A673 (cell line): Measurements from ENCODE around the gene RELL1. TPM values are rescaled to one million over a fixed set of nuclear protein-coding genes. Genes with fewer than 3 reads are reported as not detected.

Experiments
- BruUV-seq: library from RNA; stranded (reverse); fragments of 400-500 nt; replicated peaks from 2 replicates; lab custom pipeline; 2021; lab: Mats Ljungman, UMichigan
- CTCF ChIA-PET: fragments of 300-600 bp; sonication (Branson Sonifier 250); formaldehyde crosslinking; loops from one replicate; lab custom pipeline; 2022; ENCODE audit warnings: antibody characterized with exemption; lab: Charles Lee
- POLR2A ChIA-PET: fragments of 300-600 bp; sonication (Branson Sonifier 250); formaldehyde crosslinking; loops from one replicate; lab custom pipeline; 2022; ENCODE audit warnings: antibody characterized with exemption; ENCODE audit not compliant: low non-redundant PET; lab: Charles Lee
- DNase-seq: peaks from one replicate; pipeline ENCODE4 v3.0.0-alpha.2; 2015; ENCODE audit warnings: low spot score
- H3K27ac ChIP-seq: fragments of 200-600 bp; sonication (generic); 2 replicates; pipeline ENCODE4 v1.5.1; 2016; ENCODE audit warnings: mixed run types, low read depth, mild to moderate bottlenecking, mixed read lengths, antibody characterized with exemption, low read length; ENCODE audit not compliant: poor library complexity, severe bottlenecking
- H3K27me3 ChIP-seq: fragments of 200-600 bp; sonication (generic); replicated peaks from 2 replicates; pipeline ENCODE4 v1.6.1; 2017; ENCODE audit warnings: mixed run types, low read depth, mild to moderate bottlenecking, mixed read lengths, antibody characterized with exemption, low read length; ENCODE audit not compliant: insufficient read depth, poor library complexity
- H3K36me3 ChIP-seq: fragments of 200-600 bp; sonication (generic); 2 replicates; pipeline ENCODE4 v1.6.1; 2016; ENCODE audit warnings: mixed run types, mild to moderate bottlenecking, mixed read lengths, antibody characterized with exemption, low read length; ENCODE audit not compliant: insufficient read depth, poor library complexity, severe bottlenecking
- H3K4me1 ChIP-seq: fragments of 200-600 bp; sonication (generic); 2 replicates; pipeline ENCODE4 v1.6.1; 2017; ENCODE audit warnings: mixed run types, mild to moderate bottlenecking, mixed read lengths, antibody characterized with exemption, low read length; ENCODE audit not compliant: insufficient read depth, poor library complexity, severe bottlenecking
- H3K4me3 ChIP-seq: fragments of 200-600 bp; sonication (generic); 2 replicates; pipeline ENCODE4 v1.5.1; 2016; ENCODE audit warnings: low read depth, mixed run types, mild to moderate bottlenecking, mixed read lengths, low read length; ENCODE audit not compliant: poor library complexity, severe bottlenecking
- H3K9me3 ChIP-seq: fragments of 200-600 bp; sonication (generic); 2 replicates; pipeline ENCODE4 v1.6.1; 2016; ENCODE audit warnings: mixed run types, low read depth, mild to moderate bottlenecking, mixed read lengths, antibody characterized with exemption, low read length; ENCODE audit not compliant: poor library complexity, severe bottlenecking
- CTCF ChIP-seq: fragments of 300-800, 200-600 bp; sonication (generic); conservative IDR thresholded peaks from 2 replicates; pipeline ENCODE4 v1.5.1; 2017; ENCODE audit warnings: low read depth, mild to moderate bottlenecking, antibody characterized with exemption, low read length, moderate library complexity, mixed read lengths
- EZH2 ChIP-seq: fragments of 200-600 bp; sonication (generic); IDR thresholded peaks from 2 replicates; pipeline ENCODE4 v1.6.1; 2017; ENCODE audit warnings: borderline replicate concordance, low read depth, mild to moderate bottlenecking, mixed read lengths, antibody characterized with exemption, low read length; ENCODE audit not compliant: poor library complexity, severe bottlenecking
- intact Hi-C: fragments of 100-400 bp; cut with micrococcal nuclease; formaldehyde crosslinking; loops from one replicate; pipeline ENCODE4 v1.10.0; 2022; ENCODE audit not compliant: unreplicated experiment
- total RNA-seq: library from RNA; stranded (reverse); gene quantifications from 2 replicates; pipeline ENCODE4 v1.2.3, GENCODE V29; 2021

Gene RELL1
- total RNA-seq, 1 experiment from 2014 or later = 6.0 TPM

- BruUV-seq = no TSS peak
- Histone ChIP-seq H3K36me3 (no peaks in the 10 kb centered on the region), H3K4me1 (no peaks in the 10 kb centered on the region), H3K27me3 (peaks cover 8% of the 10 kb centered on the region), H3K27ac (no peak overlapping the region), H3K4me3 (no peak overlapping the region), H3K9me3 (no peaks in the 10 kb centered on the region)
- intact Hi-C loops = no loop called here
- ChIA-PET POLR2A (no interaction called here), CTCF (no interaction called here)
- no peak for DNase-seq
- TF ChIP-seq EZH2 (no peak), CTCF (no peak)
Observed at GRCh38 chr4:37699868-37700481, 13.8 kb upstream of the RELL1 start.

- no TSS peak for BruUV-seq
- H3K27ac ChIP-seq = no peak overlapping the region
- CTCF ChIA-PET = no interaction called here
Observed at GRCh38 chr4:37697566-37697965, 11.4 kb upstream of the RELL1 start.

GRCh38 chr4:37693450-37694190 lies 7.4 kb upstream of the RELL1 start:
- no peaks in the 10 kb centered on the region for H3K4me1 ChIP-seq
- H3K27ac ChIP-seq = no peak overlapping the region
- POLR2A ChIA-PET = no interaction called here
- no peaks in the 10 kb centered on the region for H3K27me3 ChIP-seq
- no peak for TF ChIP-seq EZH2
- no peak for TF ChIP-seq CTCF
- no TSS peak for BruUV-seq
- intact Hi-C loops = no loop called here
- no peaks in the 10 kb centered on the region for H3K9me3 ChIP-seq
- DNase-seq = no peak
- CTCF ChIA-PET = no interaction called here
- H3K4me3 ChIP-seq = no peak overlapping the region
- no peaks in the 10 kb centered on the region for H3K36me3 ChIP-seq

More at GRCh38 chr4:37697566-37697965, 11.4 kb upstream of the RELL1 start:
- POLR2A ChIA-PET = no interaction called here
- no peak for TF ChIP-seq EZH2
- TF ChIP-seq CTCF = no peak
- intact Hi-C loops = no loop called here
- DNase-seq = no peak
- no peaks in the 10 kb centered on the region for H3K36me3 ChIP-seq
- H3K27me3 ChIP-seq = peaks cover 8% of the 10 kb centered on the region
- no peak overlapping the region for H3K4me3 ChIP-seq
- H3K9me3 ChIP-seq = no peaks in the 10 kb centered on the region
- H3K4me1 ChIP-seq = no peaks in the 10 kb centered on the region
